HEK293 (cell line): ENCODE data around the gene RBBP8NL.

Experiments
- GLI4 ChIP-seq: fragments of 450-650 bp; formaldehyde crosslinking; IDR thresholded peaks from 2 replicates; pipeline ENCODE4 v1.5.1; 2016; ENCODE audit warnings: missing biosample characterization, missing genetic modification characterization
- HOXD13 ChIP-seq: sonication (generic); formaldehyde crosslinking; IDR thresholded peaks from 2 replicates; pipeline ENCODE4 v1.8.0; 2022; ENCODE audit warnings: missing genetic modification reagents, borderline replicate concordance
- INSM2 ChIP-seq: fragments of 450-650 bp; formaldehyde crosslinking; IDR thresholded peaks from 2 replicates; pipeline ENCODE4 v1.5.1; 2016; ENCODE audit warnings: missing biosample characterization, missing genetic modification characterization
- SCRT1 ChIP-seq: fragments of 450-650 bp; formaldehyde crosslinking; IDR thresholded peaks from 2 replicates; pipeline ENCODE4 v1.5.1; 2016; ENCODE audit warnings: missing biosample characterization, missing genetic modification characterization, borderline replicate concordance
- ZBTB1 ChIP-seq: fragments of 450-650 bp; formaldehyde crosslinking; IDR thresholded peaks from 2 replicates; pipeline ENCODE4 v1.5.1; 2016; ENCODE audit warnings: missing biosample characterization, missing genetic modification characterization
- ZFP41 ChIP-seq: fragments of 450-650 bp; formaldehyde crosslinking; IDR thresholded peaks from 2 replicates; pipeline ENCODE4 v1.5.1; 2016; ENCODE audit warnings: missing biosample characterization, missing genetic modification characterization, borderline replicate concordance
- ZIC2 ChIP-seq: fragments of 450-650 bp; formaldehyde crosslinking; IDR thresholded peaks from 2 replicates; pipeline ENCODE4 v1.5.1; 2016; ENCODE audit warnings: missing biosample characterization, missing genetic modification characterization
- ZNF121 ChIP-seq: fragments of 450-650 bp; formaldehyde crosslinking; IDR thresholded peaks from 2 replicates; pipeline ENCODE4 v1.5.1; 2016; ENCODE audit warnings: missing biosample characterization, missing genetic modification characterization
- ZNF155 ChIP-seq: fragments of 450-650 bp; formaldehyde crosslinking; IDR thresholded peaks from 2 replicates; pipeline ENCODE4 v1.5.1; 2016; ENCODE audit warnings: missing biosample characterization, missing genetic modification characterization
- ZNF529 ChIP-seq: fragments of 450-650 bp; formaldehyde crosslinking; IDR thresholded peaks from 2 replicates; pipeline ENCODE4 v1.5.1; 2017; ENCODE audit warnings: missing genetic modification characterization, missing biosample characterization; ENCODE audit not compliant: insufficient replicate concordance
- ZNF548 ChIP-seq: fragments of 450-650 bp; formaldehyde crosslinking; IDR thresholded peaks from 2 replicates; pipeline ENCODE4 v1.5.1; 2016; ENCODE audit warnings: missing biosample characterization, missing genetic modification characterization
- ZNF571 ChIP-seq: fragments of 450-650 bp; formaldehyde crosslinking; IDR thresholded peaks from 2 replicates; pipeline ENCODE4 v1.5.0; 2017; ENCODE audit warnings: missing biosample characterization, missing genetic modification characterization
- ZNF585B ChIP-seq: fragments of 450-650 bp; formaldehyde crosslinking; IDR thresholded peaks from 2 replicates; pipeline ENCODE4 v1.5.1; 2016; ENCODE audit warnings: missing biosample characterization, missing genetic modification characterization
- ZNF596 ChIP-seq: fragments of 450-650 bp; IDR thresholded peaks from 2 replicates; pipeline ENCODE4 v1.5.0; 2018; ENCODE audit warnings: missing biosample characterization, mild to moderate bottlenecking, missing genetic modification characterization, moderate library complexity
- ZNF610 ChIP-seq: fragments of 450-650 bp; formaldehyde crosslinking; IDR thresholded peaks from 2 replicates; pipeline ENCODE4 v1.5.1; 2016; ENCODE audit warnings: missing biosample characterization, missing genetic modification characterization, borderline replicate concordance
- ZNF654 ChIP-seq: fragments of 450-650 bp; formaldehyde crosslinking; IDR thresholded peaks from 2 replicates; pipeline ENCODE4 v1.5.1; 2016; ENCODE audit warnings: low read depth, missing biosample characterization, missing genetic modification characterization
- ZNF704 ChIP-seq: fragments of 450-650 bp; formaldehyde crosslinking; IDR thresholded peaks from 2 replicates; pipeline ENCODE4 v1.5.1; 2016; ENCODE audit warnings: missing biosample characterization, missing genetic modification characterization
- ZSCAN30 ChIP-seq: fragments of 450-650 bp; IDR thresholded peaks from 2 replicates; pipeline ENCODE4 v1.5.1; 2018; ENCODE audit warnings: missing biosample characterization, mild to moderate bottlenecking, missing genetic modification characterization, moderate library complexity
- TF ChIP-seq, protein P1 (sequence below): fragments of 450-650 bp; formaldehyde crosslinking; IDR thresholded peaks from 2 replicates; pipeline ENCODE4 v1.5.1; 2016; ENCODE audit warnings: missing biosample characterization, missing genetic modification characterization
- TF ChIP-seq, protein P2 (sequence below): fragments of 450-650 bp; formaldehyde crosslinking; IDR thresholded peaks from 2 replicates; pipeline ENCODE4 v1.5.1; 2016; ENCODE audit warnings: missing biosample characterization, missing genetic modification characterization
- TF ChIP-seq, protein P3 (sequence below): fragments of 450-650 bp; formaldehyde crosslinking; IDR thresholded peaks from 2 replicates; pipeline ENCODE4 v1.5.1; 2017; ENCODE audit warnings: missing biosample characterization, missing genetic modification characterization
- TF ChIP-seq, protein P4 (sequence below): fragments of 450-650 bp; formaldehyde crosslinking; IDR thresholded peaks from 2 replicates; pipeline ENCODE4; 2016; ENCODE audit warnings: missing biosample characterization, missing genetic modification characterization
- TF ChIP-seq, protein P5 (sequence below): fragments of 450-650 bp; formaldehyde crosslinking; IDR thresholded peaks from 2 replicates; pipeline ENCODE4 v1.5.1; 2016; ENCODE audit warnings: missing biosample characterization, missing genetic modification characterization

Gene RBBP8NL

DNA sequence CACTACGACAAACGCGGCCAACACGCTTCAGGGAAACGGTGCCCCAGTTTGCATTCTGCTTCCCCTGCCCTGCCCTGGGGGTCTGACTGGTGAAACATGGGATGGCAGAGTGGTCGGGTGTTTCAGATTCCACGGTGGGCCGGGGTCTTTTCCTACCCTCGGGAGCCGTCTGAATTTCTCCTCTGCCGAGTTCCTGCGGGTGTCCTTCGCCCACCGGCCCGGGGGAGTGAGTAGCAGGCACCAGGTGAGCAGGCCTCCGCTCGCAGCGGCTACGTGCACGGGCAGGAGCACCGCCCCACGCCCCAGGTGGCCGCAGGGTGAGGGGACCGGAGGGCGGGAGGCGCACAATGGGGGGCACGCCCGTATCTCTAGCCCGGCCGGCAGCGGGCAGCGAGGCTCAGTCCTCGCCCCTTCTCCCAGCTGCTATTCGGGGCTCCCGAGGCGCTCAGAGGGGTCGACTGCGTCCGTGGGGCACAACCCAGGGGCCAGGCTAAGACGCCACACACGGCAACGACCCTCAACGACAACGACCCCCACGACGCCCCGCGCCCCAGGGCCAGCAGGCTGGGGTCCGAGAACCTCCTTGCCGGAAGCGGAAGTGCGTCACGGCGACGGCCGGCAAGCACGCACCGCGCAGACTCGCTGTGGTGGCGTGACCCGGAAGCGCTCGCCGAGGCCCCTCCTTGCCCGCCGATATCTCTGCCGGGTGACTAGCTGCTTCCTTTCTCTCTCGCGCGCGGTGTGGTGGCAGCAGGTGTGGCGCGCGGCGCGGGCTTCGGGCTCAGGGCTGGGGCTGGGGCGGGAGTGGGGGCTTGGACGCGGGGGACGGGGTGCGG lies 40.7 kb downstream of the RBBP8NL start, which contains the start of gene RPS21 (continued):
- TF ChIP-seq, protein P1, sequence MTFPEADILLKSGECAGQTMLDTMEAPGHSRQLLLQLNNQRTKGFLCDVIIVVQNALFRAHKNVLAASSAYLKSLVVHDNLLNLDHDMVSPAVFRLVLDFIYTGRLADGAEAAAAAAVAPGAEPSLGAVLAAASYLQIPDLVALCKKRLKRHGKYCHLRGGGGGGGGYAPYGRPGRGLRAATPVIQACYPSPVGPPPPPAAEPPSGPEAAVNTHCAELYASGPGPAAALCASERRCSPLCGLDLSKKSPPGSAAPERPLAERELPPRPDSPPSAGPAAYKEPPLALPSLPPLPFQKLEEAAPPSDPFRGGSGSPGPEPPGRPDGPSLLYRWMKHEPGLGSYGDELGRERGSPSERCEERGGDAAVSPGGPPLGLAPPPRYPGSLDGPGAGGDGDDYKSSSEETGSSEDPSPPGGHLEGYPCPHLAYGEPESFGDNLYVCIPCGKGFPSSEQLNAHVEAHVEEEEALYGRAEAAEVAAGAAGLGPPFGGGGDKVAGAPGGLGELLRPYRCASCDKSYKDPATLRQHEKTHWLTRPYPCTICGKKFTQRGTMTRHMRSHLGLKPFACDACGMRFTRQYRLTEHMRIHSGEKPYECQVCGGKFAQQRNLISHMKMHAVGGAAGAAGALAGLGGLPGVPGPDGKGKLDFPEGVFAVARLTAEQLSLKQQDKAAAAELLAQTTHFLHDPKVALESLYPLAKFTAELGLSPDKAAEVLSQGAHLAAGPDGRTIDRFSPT, result peak; percentile 76
- no peak for TF ChIP-seq ZNF610 (tag by site-specific recombination)
- TF ChIP-seq SCRT1 (tag by site-specific recombination), result no peak
- TF ChIP-seq ZIC2 (tag by site-specific recombination), result peak; percentile 97
- no peak for TF ChIP-seq GLI4 (tag by site-specific recombination)
- no peak for TF ChIP-seq ZNF654 (tag by site-specific recombination)
- TF ChIP-seq ZNF121 (tag by site-specific recombination), result 0 out of 2 replicates have a peak, but pooled peaks have one; percentile 43
- TF ChIP-seq, protein P2, sequence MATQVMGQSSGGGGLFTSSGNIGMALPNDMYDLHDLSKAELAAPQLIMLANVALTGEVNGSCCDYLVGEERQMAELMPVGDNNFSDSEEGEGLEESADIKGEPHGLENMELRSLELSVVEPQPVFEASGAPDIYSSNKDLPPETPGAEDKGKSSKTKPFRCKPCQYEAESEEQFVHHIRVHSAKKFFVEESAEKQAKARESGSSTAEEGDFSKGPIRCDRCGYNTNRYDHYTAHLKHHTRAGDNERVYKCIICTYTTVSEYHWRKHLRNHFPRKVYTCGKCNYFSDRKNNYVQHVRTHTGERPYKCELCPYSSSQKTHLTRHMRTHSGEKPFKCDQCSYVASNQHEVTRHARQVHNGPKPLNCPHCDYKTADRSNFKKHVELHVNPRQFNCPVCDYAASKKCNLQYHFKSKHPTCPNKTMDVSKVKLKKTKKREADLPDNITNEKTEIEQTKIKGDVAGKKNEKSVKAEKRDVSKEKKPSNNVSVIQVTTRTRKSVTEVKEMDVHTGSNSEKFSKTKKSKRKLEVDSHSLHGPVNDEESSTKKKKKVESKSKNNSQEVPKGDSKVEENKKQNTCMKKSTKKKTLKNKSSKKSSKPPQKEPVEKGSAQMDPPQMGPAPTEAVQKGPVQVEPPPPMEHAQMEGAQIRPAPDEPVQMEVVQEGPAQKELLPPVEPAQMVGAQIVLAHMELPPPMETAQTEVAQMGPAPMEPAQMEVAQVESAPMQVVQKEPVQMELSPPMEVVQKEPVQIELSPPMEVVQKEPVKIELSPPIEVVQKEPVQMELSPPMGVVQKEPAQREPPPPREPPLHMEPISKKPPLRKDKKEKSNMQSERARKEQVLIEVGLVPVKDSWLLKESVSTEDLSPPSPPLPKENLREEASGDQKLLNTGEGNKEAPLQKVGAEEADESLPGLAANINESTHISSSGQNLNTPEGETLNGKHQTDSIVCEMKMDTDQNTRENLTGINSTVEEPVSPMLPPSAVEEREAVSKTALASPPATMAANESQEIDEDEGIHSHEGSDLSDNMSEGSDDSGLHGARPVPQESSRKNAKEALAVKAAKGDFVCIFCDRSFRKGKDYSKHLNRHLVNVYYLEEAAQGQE (tag by site-specific recombination), result 0 out of 2 replicates have a peak, but pooled peaks have one; percentile 13
- TF ChIP-seq, protein P3, sequence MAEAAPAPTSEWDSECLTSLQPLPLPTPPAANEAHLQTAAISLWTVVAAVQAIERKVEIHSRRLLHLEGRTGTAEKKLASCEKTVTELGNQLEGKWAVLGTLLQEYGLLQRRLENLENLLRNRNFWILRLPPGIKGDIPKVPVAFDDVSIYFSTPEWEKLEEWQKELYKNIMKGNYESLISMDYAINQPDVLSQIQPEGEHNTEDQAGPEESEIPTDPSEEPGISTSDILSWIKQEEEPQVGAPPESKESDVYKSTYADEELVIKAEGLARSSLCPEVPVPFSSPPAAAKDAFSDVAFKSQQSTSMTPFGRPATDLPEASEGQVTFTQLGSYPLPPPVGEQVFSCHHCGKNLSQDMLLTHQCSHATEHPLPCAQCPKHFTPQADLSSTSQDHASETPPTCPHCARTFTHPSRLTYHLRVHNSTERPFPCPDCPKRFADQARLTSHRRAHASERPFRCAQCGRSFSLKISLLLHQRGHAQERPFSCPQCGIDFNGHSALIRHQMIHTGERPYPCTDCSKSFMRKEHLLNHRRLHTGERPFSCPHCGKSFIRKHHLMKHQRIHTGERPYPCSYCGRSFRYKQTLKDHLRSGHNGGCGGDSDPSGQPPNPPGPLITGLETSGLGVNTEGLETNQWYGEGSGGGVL (tag by site-specific recombination), result peak; percentile 50
- TF ChIP-seq HOXD13 (CRISPR knock-in tag), result no peak
- peak; percentile 7; the same call in 1 of the 2 replicates for TF ChIP-seq ZBTB1 (tag by site-specific recombination)
- no peak for TF ChIP-seq ZNF571 (tag by site-specific recombination)
- TF ChIP-seq ZNF155, result no peak
- TF ChIP-seq, protein P4, sequence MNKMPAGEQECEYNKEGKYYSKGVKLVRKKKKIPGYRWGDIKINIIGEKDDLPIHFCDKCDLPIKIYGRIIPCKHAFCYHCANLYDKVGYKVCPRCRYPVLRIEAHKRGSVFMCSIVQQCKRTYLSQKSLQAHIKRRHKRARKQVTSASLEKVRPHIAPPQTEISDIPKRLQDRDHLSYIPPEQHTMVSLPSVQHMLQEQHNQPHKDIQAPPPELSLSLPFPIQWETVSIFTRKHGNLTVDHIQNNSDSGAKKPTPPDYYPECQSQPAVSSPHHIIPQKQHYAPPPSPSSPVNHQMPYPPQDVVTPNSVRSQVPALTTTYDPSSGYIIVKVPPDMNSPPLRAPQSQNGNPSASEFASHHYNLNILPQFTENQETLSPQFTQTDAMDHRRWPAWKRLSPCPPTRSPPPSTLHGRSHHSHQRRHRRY, result 0 out of 2 replicates have a peak, but pooled peaks have one; percentile 68
- TF ChIP-seq ZFP41 (tag by site-specific recombination), result no peak
- TF ChIP-seq, protein P5, sequence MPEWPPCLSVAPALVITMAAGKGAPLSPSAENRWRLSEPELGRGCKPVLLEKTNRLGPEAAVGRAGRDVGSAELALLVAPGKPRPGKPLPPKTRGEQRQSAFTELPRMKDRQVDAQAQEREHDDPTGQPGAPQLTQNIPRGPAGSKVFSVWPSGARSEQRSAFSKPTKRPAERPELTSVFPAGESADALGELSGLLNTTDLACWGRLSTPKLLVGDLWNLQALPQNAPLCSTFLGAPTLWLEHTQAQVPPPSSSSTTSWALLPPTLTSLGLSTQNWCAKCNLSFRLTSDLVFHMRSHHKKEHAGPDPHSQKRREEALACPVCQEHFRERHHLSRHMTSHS (tag by site-specific recombination), result no peak
- no peak for TF ChIP-seq ZNF704 (tag by site-specific recombination)
- TF ChIP-seq ZNF548, result no peak
- TF ChIP-seq ZNF529, result no peak
- no peak for TF ChIP-seq ZNF596 (tag by site-specific recombination)
- TF ChIP-seq INSM2 (tag by site-specific recombination), result 0 out of 2 replicates have a peak, but pooled peaks have one; percentile 14
- no peak; the same call in 1 of the 2 replicates for TF ChIP-seq ZSCAN30 (tag by site-specific recombination)
- no peak for TF ChIP-seq ZNF585B (tag by site-specific recombination)
